MCF 10A (cell line): Measurements from ENCODE around the gene AHNAK2. TPM values are rescaled to one million over a fixed set of nuclear protein-coding genes. Genes with fewer than 3 reads are reported as not detected.

ENCODE experiments used
- BruUV-seq: library from RNA; stranded (reverse); fragments of 400-500 nt; replicated peaks from 2 replicates; lab custom pipeline; 2021; lab: Mats Ljungman, UMichigan
- CTCF ChIA-PET: fragments of 300-600 bp; sonication (Branson Sonifier 250); formaldehyde crosslinking; extraction: SDS; loops from one replicate; lab custom pipeline; 2021; ENCODE audit warnings: antibody characterized with exemption, inconsistent platforms; lab: Yijun Ruan, JAX
- POLR2A ChIA-PET: fragments of 300-600, 350-650 bp; sonication (Branson Sonifier 250); formaldehyde crosslinking; extraction: SDS; loops from one replicate; lab custom pipeline; 2020; ENCODE audit warnings: antibody characterized with exemption, inconsistent platforms; lab: Yijun Ruan, JAX
- DNase-seq: peaks from one replicate; pipeline ENCODE4 v3.0.0-alpha.2; 2018; ENCODE audit not compliant: unreplicated experiment
- H3K27ac Mint-ChIP-seq: one replicate; pipeline ENCODE4 v1.8.0; 2022; ENCODE audit warnings: mild to moderate bottlenecking, low read depth, mixed read lengths; ENCODE audit not compliant: unreplicated experiment
- H3K27me3 Mint-ChIP-seq: one replicate; pipeline ENCODE4 v1.8.0; 2022; ENCODE audit warnings: mixed read lengths; ENCODE audit not compliant: insufficient read depth, unreplicated experiment
- H3K36me3 Mint-ChIP-seq: one replicate; pipeline ENCODE4 v1.8.0; 2022; ENCODE audit warnings: mild to moderate bottlenecking, moderate library complexity, mixed read lengths; ENCODE audit not compliant: insufficient read depth, unreplicated experiment
- H3K4me1 Mint-ChIP-seq: one replicate; pipeline ENCODE4 v1.8.0; 2022; ENCODE audit warnings: mixed read lengths; ENCODE audit not compliant: insufficient read depth, unreplicated experiment
- H3K4me3 Mint-ChIP-seq: one replicate; pipeline ENCODE4 v1.8.0; 2022; ENCODE audit warnings: mild to moderate bottlenecking, moderate library complexity, mixed read lengths; ENCODE audit not compliant: unreplicated experiment
- H3K9me3 Mint-ChIP-seq: one replicate; pipeline ENCODE4 v1.8.0; 2022; ENCODE audit warnings: mixed read lengths; ENCODE audit not compliant: unreplicated experiment
- intact Hi-C: fragments of 100-400 bp; cut with micrococcal nuclease; formaldehyde crosslinking; loops from 2 replicates; pipeline ENCODE4 v1.14.1; 2022
- total RNA-seq: library from RNA; stranded (reverse); gene quantifications from 2 replicates; pipeline ENCODE4 v1.2.3, GENCODE V29; 2022
- TF ChIP-seq, protein P1 (sequence below): fragments of 200-600 bp; IDR thresholded peaks from one replicate; pipeline ENCODE4 v1.8.0; 2022; ENCODE audit warnings: antibody characterized with exemption, mild to moderate bottlenecking; ENCODE audit not compliant: unreplicated experiment

AHNAK2 gene
- total RNA-seq, 1 experiment from 2014 or later, result 218 TPM

DNA sequence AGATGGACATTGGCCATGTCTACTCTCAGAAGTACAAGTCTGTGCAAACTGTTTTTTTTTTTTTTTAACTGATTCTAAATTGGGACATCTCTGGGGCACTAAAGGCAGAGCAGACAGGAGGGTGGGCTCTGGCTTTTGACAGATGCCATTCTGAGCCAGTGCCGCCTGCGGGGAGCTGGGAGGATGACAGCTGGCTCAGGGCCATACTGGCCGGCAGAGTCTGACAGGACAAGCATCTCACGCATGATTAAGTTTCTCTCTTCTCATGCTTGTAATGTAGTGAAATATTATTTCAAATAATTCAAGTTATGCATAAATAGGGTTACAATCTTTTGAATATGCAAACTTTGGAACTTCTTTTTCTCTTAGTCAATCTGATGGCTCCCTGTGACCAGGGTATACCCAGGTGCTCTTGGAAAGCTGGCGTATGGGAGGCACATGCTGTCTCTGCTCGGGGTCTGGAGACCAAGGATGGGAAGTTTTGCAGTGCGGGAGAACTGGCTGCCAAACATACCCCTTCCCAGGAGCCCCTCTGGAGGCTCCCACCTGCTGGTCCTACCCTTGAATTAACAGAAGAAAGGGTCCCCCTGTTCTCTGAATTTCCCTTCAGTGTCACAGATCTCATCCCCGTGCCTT is 35.1 kb upstream of the AHNAK2 start:
- Mint-ChIP-seq H3K36me3 (peaks cover 65% of the 10 kb centered on the region), H3K4me3 (no peak overlapping the region), H3K27me3 (no peaks in the 10 kb centered on the region), H3K9me3 (no peaks in the 10 kb centered on the region), H3K4me1 (peaks cover 40% of the 10 kb centered on the region), H3K27ac (peak overlapping the region; percentile 86)
- no TSS peak for BruUV-seq
- ChIA-PET CTCF (interaction anchor here (1.1 to 10.3 kb wide), 2 partner anchors 12 to 39 kb away, joined by 3 to 96 read pairs; no protein-coding TSS in a partner anchor), POLR2A (interaction anchor here (0.6 to 18.5 kb wide), 4 partner anchors 7 to 41 kb away, joined by 3 to 636 read pairs (median 4); no protein-coding TSS in a partner anchor)
- intact Hi-C loops, result no loop called here
- TF ChIP-seq, protein P1, sequence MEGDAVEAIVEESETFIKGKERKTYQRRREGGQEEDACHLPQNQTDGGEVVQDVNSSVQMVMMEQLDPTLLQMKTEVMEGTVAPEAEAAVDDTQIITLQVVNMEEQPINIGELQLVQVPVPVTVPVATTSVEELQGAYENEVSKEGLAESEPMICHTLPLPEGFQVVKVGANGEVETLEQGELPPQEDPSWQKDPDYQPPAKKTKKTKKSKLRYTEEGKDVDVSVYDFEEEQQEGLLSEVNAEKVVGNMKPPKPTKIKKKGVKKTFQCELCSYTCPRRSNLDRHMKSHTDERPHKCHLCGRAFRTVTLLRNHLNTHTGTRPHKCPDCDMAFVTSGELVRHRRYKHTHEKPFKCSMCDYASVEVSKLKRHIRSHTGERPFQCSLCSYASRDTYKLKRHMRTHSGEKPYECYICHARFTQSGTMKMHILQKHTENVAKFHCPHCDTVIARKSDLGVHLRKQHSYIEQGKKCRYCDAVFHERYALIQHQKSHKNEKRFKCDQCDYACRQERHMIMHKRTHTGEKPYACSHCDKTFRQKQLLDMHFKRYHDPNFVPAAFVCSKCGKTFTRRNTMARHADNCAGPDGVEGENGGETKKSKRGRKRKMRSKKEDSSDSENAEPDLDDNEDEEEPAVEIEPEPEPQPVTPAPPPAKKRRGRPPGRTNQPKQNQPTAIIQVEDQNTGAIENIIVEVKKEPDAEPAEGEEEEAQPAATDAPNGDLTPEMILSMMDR, result no peak
- no peak for DNase-seq

DNA sequence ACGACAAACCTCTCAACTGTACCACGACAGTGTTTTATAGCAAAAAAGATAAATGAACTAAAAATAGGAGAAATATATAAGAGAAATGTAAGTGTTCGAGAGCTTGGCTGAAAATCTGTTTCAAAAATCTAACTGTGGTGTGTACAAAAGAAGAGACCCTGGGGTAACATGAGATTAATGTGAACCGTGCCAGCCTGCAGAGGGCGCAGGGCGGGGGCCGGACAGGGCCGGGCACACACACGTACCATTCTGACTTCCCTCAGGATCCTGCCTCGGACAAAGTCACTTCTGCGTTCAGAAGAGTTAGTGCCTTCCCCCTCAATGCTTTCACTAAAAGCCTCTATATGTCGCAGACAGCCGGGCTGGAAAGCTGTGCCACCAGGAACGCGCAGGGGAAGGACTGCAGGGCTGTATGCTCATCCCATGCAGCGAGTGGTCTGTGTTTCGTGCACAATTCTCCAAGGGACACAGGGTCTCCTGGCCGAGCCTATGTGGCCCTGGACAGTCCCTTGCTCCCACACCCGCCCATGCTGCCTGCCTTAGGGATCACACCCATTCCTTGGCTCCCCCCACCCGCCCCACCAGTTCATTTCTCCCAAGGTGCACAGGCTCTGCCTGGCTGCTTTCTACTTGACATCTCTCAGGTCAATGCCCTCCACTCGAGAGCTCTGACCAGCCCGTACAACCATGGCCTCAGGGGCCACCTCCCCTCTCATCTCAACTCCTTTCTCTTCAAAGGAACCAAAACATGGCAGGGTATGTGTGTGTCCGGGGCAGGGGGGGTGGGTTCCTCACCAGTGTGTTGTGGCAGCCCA is 34.2 kb upstream of the AHNAK2 start:
- H3K9me3 Mint-ChIP-seq, result no peaks in the 10 kb centered on the region
- no peaks in the 10 kb centered on the region for H3K27me3 Mint-ChIP-seq
- peaks cover 32% of the 10 kb centered on the region for H3K4me1 Mint-ChIP-seq
- no TSS peak for BruUV-seq
- DNase-seq, result no peak
- ChIA-PET POLR2A (interaction anchor here (1.1 to 18.5 kb wide), 2 partner anchors 30 to 41 kb away, joined by 3 to 636 read pairs; no protein-coding TSS in a partner anchor), CTCF (interaction anchor here (1.2 to 10.3 kb wide), 2 partner anchors 34 to 38 kb away, joined by 6 to 96 read pairs; no protein-coding TSS in a partner anchor)
- TF ChIP-seq, protein P1, result peak; percentile 12
- H3K27ac Mint-ChIP-seq, result no peak overlapping the region
- intact Hi-C loops, result no loop called here
- no peak overlapping the region for H3K4me3 Mint-ChIP-seq
- H3K36me3 Mint-ChIP-seq, result peaks cover 65% of the 10 kb centered on the region

DNA sequence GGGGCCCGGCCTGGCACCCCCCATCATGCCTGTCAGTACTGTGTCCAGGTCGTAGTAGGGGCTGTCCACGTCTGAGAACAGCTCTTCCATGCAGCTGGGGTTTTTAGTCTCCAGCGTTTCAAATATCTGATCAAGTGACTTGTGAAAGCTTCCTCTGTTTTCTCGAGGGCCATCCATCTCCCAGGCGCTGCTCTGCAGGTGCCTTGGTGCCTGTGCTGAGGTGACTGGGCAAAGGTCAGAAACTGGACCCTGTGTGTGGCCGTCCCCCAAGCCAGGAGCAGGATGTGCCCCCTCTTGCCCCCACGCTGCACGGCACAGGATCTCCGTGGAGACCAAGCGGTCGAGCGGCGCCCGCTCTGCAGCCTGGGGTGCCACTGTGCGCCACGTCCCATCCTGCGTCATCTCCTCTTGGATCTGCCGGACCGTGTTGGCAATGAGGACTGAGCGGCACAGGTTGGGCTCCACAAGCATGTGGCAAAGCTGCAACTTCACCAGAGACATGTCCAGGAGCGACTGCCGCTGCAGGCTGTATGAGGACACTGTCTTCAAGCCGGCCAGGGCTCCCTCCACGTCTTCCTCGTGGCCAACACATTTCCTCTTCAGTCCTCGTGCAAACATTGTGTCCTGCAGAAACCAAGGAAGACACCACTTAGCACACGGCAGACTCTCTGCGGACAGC is 33.3 kb upstream of the AHNAK2 start:
- Mint-ChIP-seq H3K9me3 (no peaks in the 10 kb centered on the region), H3K36me3 (peaks cover 59% of the 10 kb centered on the region), H3K4me3 (no peak overlapping the region), H3K27ac (no peak overlapping the region), H3K27me3 (no peaks in the 10 kb centered on the region), H3K4me1 (peaks cover 25% of the 10 kb centered on the region)
- intact Hi-C loops, result no loop called here
- TF ChIP-seq, protein P1, result no peak
- ChIA-PET CTCF (interaction anchor here (0.5 to 1.2 kb wide), 4 partner anchors 24 to 341 kb away, joined by 3 to 6 read pairs (median 4); no protein-coding TSS in a partner anchor), POLR2A (interaction anchor here (1.1 to 18.5 kb wide), 2 partner anchors 29 to 40 kb away, joined by 3 to 636 read pairs; no protein-coding TSS in a partner anchor)
- BruUV-seq, result no TSS peak
- DNase-seq, result no peak
